Spleen (tissue), 7 donors: ENCODE measurements around the gene KLF6.

Experiments used
- CTCF ChIP-seq, 11 experiments: fragments of 200-600 bp in 7 of 11; fragments of 450-650 bp in 4 of 11; sonication (generic) in 4 of 11; IDR thresholded peaks in 8 of 11; conservative IDR thresholded peaks in 3 of 11; 1 replicate in 7 of 11; 2 replicates in 4 of 11; pipeline versions ENCODE4 v1.4.0 to v1.8.0; 2016 to 2021; ENCODE audit warnings: antibody characterized with exemption in 11 of 11, inconsistent platforms in 4 of 11, mild to moderate bottlenecking in 1 of 11
- POLR2AphosphoS5 ChIP-seq, 3 donors: sonication (generic); formaldehyde crosslinking; IDR thresholded peaks; one replicate each; pipeline ENCODE4 v1.5.1; 2017; ENCODE audit warnings: antibody characterized with exemption in 3 of 3
- donor health status: DM: no; HTN: no; CAD: no; lungs with moderate emphysema.
- donor health status: DM: no; HTN: no; CAD: no.
- donor health status: DM: no; HTN: no; CAD: no.

GRCh38 chr10:3825862-3826351 lies 40.9 kb upstream of the KLF6 start:
- TF ChIP-seq CTCF (IDR thresholded peaks at IDR 0.05 in 8 of 11, conservative IDR thresholded peaks at IDR 0.05 in 3 of 11): no peak
- TF ChIP-seq POLR2AphosphoS5 (IDR thresholded peaks at IDR 0.05): no peak
